NCI-H1417 treated with DMSO at 0.1 percent for 48 hours (cell line): ENCODE measurements around the gene PPIF.
"Not testable (repeated sequence)": the region's sequence is repeated elsewhere in the genome, so short reads cannot be mapped to it uniquely, and the experiment has no call there.

Experiments
- DNase-seq: peaks from one replicate; lab custom pipeline; 2025; lab: John Stamatoyannopoulos, UW

The PPIF gene

GRCh38 chr10:79331709-79332108, 15.6 kb upstream of the PPIF start:
- DNase-seq: no peak

DNA sequence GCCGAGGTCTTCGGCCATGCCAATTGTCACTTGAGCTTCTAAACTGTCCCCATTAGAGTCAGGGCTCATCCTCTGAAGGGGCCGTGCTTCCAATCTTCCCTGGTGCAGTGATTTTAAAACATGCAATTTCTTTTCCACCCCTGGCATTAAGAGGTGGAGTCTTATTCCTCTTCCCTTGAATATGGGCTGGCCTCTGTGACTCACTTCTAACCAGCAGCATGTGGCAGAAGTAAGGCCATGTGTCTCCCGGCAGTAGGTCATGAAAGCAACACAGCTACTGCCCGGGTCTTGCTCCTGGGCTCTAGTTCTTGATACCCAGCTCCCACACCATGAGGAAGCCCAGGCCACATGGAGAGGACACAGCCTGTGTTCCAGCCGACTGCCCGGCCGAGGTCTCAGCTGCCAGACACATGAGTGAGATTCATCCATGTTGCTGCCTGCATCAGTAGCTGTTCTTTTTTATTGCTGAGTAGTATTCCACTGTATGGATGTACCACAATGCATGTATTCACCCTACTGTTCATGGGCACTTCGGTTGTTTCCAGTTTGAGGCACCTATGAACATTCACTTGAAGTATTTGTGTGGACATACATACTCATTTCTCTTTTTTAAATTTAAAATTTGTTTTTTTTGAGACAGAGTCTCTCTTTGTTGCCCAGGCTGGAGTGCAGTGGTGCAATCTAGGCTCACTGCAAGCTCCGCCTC, 14.5 kb upstream of the PPIF start:
- DNase-seq: not testable (repeated sequence)

- no peak for DNase-seq
Measured at GRCh38 chr10:79333513-79333912, 13.8 kb upstream of the PPIF start.

- no peak for DNase-seq
Measured at GRCh38 chr10:79334573-79334972, 12.7 kb upstream of the PPIF start.

GRCh38 chr10:79335094-79335469, 12.2 kb upstream of the PPIF start:
- DNase-seq: no peak

GRCh38 chr10:79335470-79336235, 11.6 kb upstream of the PPIF start:
- no peak for DNase-seq

GRCh38 chr10:79336276-79336675, 11.0 kb upstream of the PPIF start:
- DNase-seq: no peak

- peak; percentile 8 for DNase-seq
Measured at GRCh38 chr10:79336739-79337138, 10.5 kb upstream of the PPIF start.

- not testable (repeated sequence) for DNase-seq
Measured at GRCh38 chr10:79337783-79338469, 9.3 kb upstream of the PPIF start.

DNA sequence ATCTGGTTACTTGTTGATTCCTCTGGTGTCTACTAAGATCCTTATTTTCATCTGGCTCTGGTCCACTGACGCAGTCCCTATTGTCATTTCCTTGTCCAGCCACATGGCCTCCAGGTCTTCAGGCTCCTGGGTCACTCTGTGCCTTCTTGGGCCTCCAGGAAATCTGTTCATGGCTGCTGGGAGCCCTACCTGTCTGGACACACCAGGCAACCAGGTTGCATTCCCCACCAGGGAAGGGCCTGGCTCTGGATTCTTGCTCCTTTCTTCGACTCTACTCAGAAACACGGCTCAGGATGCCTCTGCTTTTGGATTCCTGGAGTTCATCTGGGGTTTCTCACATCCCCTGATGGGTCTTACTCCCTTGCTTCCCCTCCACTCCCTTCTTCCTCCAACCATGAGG, 8.0 kb upstream of the PPIF start:
- no peak for DNase-seq

GRCh38 chr10:79340646-79341244, 6.5 kb upstream of the PPIF start:
- no peak for DNase-seq

DNA sequence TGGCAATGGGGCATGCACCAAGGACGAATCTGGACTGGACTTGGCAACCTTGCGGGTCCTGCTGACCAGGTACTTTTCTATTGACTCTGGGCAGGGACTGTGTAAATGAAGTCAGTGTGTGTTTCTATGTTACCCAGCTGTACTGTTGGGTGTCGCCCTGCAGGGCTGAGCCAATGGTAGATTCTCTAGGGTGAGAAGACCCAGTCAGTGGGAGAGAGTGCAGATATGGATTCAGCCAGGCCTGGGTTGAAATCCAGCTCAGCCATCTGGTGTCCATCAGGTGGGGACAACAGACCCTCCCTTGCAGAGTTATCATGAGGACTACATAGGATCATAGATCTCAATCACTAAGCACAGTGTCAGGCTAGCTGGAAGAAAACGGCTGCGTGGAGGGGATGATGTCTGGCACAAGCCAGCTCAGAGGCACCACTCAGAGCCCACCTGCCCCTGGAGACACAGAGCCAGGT, 4.9 kb upstream of the PPIF start:
- no peak for DNase-seq

- no peak for DNase-seq
Measured at GRCh38 chr10:79342811-79343561, 4.3 kb upstream of the PPIF start.

- DNase-seq: peak; percentile 21
Measured at GRCh38 chr10:79344502-79345195, 2.6 kb upstream of the PPIF start.

DNA sequence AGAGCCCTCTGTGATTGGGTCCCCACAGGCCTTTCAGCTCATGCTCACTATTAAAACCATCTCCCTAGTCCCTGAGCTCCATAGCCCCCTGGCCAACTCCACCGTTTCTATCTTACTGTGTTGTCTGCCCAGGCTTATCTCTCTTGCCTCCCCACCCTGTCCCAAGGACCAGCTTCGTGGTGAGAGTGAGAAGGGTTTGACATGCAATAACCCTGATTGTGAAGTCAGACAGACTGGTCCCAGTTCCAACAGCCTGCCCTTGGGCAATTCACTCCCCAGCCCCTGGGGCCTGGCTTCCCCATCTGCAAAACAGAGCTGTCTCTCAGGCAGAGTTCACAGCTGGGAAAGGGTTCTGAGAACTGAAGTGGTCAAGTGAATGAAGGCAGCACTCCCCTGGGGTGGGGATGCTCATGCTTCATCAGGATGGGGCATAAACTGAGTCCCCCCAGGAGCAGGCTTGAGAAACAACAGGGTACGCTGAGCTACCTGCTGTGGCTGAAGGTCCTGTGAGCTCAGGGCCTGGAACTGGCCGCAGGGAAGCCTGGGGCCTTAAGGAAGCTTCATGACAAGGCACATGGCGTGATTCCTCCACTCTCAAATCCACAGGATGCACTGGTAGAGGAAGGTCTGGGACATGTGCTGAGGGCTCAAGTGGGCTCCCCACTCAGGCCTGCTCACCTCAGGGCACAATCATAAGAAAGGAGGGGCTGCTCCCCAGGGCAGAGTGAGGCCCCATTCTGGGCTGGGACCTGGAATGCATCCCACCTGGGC, 1.8 kb upstream of the PPIF start:
- DNase-seq: no peak

DNA sequence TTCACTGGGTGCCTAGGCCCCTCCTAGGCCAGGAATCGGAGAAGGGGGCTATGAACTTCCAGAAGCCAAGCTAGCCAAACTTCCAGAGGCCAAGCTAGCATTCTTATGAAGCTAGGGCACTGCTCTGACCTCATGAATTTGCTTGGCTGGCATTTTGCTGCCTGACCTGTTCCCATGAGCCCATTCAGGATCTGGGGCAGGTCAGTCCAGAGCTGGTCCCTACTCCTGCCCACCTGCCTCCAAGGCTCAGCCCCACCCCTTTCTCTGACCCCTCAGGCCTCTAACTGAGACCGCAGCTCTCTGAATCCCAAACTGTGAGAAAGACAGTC, 1.3 kb upstream of the PPIF start:
- no peak for DNase-seq

- no peak for DNase-seq
Measured at GRCh38 chr10:79346388-79347225, 662 bp upstream of the PPIF start.

GRCh38 chr10:79347894-79348639, 798 bp downstream of the PPIF start:
- no peak for DNase-seq

DNA sequence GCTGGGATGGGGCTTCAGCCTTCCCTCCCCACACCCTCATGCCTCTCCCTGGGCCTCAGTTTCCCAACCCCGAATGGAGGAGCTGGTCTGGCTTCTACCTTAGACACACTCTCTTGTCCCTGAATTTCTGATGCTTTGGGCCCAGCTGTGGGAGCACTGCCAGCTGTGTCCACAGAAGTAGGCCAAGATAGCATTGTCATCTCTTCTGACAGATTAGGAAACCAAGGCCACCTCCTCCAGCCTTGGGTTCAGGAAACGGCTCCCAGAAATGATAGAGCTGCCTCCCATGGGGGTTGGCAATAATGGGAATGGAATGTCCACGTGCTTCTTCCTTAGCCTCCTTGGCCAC, 1.3 kb downstream of the PPIF start:
- DNase-seq: no peak
